GM23338 (cell line): ENCODE measurements around the gene THRB.

ENCODE experiments used
- EZH2phosphoT487 ChIP-seq: fragments of 200-600 bp; sonication (generic); IDR thresholded peaks from one replicate; pipeline ENCODE4 v1.8.1; 2018; ENCODE audit warnings: antibody characterized with exemption; ENCODE audit not compliant: unreplicated experiment
- POLR2AphosphoS5 ChIP-seq: IDR thresholded peaks from 2 replicates; pipeline ENCODE4 v1.6.1; 2016; ENCODE audit warnings: antibody characterized with exemption, low read depth
- REST ChIP-seq: IDR thresholded peaks from one replicate; pipeline ENCODE4 v1.6.1; 2018; ENCODE audit warnings: antibody characterized with exemption; ENCODE audit not compliant: unreplicated experiment
- TF ChIP-seq, protein P1 (sequence below), 2 experiments: fragments of 200-600 bp in 1 of 2; sonication (generic) in 1 of 2; conservative IDR thresholded peaks; 2 replicates each; pipeline versions ENCODE4 v1.5.1 to v1.6.1; 2016 to 2017; ENCODE audit warnings: antibody characterized with exemption in 2 of 2, low read depth in 2 of 2, mild to moderate bottlenecking in 2 of 2, moderate library complexity in 1 of 2

GRCh38 chr3:24364359-24364758 is 130.3 kb downstream of the THRB start:
- TF ChIP-seq, protein P1, sequence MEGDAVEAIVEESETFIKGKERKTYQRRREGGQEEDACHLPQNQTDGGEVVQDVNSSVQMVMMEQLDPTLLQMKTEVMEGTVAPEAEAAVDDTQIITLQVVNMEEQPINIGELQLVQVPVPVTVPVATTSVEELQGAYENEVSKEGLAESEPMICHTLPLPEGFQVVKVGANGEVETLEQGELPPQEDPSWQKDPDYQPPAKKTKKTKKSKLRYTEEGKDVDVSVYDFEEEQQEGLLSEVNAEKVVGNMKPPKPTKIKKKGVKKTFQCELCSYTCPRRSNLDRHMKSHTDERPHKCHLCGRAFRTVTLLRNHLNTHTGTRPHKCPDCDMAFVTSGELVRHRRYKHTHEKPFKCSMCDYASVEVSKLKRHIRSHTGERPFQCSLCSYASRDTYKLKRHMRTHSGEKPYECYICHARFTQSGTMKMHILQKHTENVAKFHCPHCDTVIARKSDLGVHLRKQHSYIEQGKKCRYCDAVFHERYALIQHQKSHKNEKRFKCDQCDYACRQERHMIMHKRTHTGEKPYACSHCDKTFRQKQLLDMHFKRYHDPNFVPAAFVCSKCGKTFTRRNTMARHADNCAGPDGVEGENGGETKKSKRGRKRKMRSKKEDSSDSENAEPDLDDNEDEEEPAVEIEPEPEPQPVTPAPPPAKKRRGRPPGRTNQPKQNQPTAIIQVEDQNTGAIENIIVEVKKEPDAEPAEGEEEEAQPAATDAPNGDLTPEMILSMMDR (conservative IDR thresholded peaks at IDR 0.05; ENCODE audit: low read depth in 2 of 2): no peak
- no peak for TF ChIP-seq REST
- TF ChIP-seq POLR2AphosphoS5: no peak
- TF ChIP-seq EZH2phosphoT487: no peak
